ENCODE measurements around the gene OSBP2.

The OSBP2 gene

DNA sequence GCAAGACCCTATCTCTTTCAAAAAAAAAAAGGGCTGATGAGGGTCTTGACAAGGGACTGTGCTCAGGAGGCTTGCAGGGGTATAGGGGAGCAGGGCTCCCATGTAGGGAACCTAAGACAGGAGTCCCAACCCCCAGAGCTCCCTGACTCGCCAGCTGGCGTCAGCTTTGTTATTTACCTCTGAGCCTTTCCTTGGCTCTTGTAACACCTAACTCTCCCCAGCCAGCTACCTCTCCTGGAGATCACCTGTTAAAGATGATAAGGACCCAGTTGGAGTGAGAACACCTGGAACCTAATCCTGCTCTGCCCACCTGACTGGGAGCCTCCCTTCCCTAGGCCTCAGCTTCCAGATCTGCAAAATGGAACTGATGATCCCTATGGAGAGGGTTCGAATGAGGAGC, 45.8 kb upstream of the OSBP2 start:
- no peak overlapping the region for H3K4me3 ChIP-seq (ENCODE audit: low read length)
- H3K27me3 ChIP-seq (ENCODE audit: low read depth, low read length) = no peaks in the 10 kb centered on the region
- peak overlapping the region; percentile 66; the same call in 1 of the 2 replicates for H2AFZ ChIP-seq (ENCODE audit: low read depth, low read length)
- peak overlapping the region; percentile 40 for H3K4me2 ChIP-seq (ENCODE audit: low read length)
- H3K4me1 ChIP-seq (ENCODE audit: low read length) = peaks cover 33% of the 10 kb centered on the region
- no peaks in the 10 kb centered on the region for H3K36me3 ChIP-seq (replicated peaks; ENCODE audit: low read depth, low read length)
- H3K27ac ChIP-seq (ENCODE audit: low read length) = peak overlapping the region; percentile 43
- no peaks in the 10 kb centered on the region for H3K79me2 ChIP-seq (ENCODE audit: low read length)
- H4K20me1 ChIP-seq (ENCODE audit: insufficient read depth, low read length) = no peaks in the 10 kb centered on the region
- no peak for TF ChIP-seq EZH2phosphoT487 (IDR thresholded peaks at IDR 0.05; ENCODE audit: low read depth)
- no peaks in the 10 kb centered on the region for H3K9me3 ChIP-seq (ENCODE audit: insufficient read depth, low read length)
- H3K9ac ChIP-seq (ENCODE audit: low read length) = peak overlapping the region; percentile 30; the same call in 1 of the 2 replicates

DNA sequence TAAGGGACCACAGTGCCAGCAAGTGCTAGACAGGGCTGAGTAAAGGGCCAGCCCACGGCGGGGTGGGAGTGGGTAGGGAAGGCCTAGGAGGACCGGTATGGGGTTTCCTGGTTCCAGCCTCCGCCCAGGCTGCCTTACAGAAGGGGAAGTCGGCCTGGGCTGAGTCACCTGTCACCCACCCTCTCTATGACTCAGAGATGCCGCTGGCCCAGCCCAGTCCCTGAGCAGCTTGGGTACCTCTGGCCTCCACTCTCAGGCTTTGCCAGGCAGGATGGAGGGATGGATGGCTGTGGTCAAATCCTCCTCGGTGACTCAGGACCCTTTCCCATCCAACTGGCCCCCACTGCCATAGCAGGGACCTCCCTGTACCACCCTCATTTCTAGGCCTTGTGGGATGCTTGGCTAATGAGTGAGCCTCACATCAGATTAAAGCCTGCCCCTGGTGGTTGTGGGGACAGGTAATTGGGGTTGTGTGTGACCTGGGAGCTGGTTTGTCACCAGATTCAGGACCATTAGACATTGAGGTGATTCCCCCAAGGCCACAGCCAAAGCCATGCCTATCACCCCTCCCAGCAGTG, 45.2 kb upstream of the OSBP2 start:
- H3K4me1 ChIP-seq (ENCODE audit: low read length) = peaks cover 29% of the 10 kb centered on the region
- peak overlapping the region; percentile 43 for H3K27ac ChIP-seq (ENCODE audit: low read length)
- no peaks in the 10 kb centered on the region for H3K36me3 ChIP-seq (replicated peaks; ENCODE audit: low read depth, low read length)
- peak overlapping the region; percentile 66 for H2AFZ ChIP-seq (ENCODE audit: low read depth, low read length)
- H3K4me2 ChIP-seq (ENCODE audit: low read length) = peak overlapping the region; percentile 40
- TF ChIP-seq EZH2phosphoT487 (IDR thresholded peaks at IDR 0.05; ENCODE audit: low read depth) (no peak), CTCF (IDR thresholded peaks at IDR 0.05; ENCODE audit: low read depth, low read length) (0 out of 2 replicates have a peak, but pooled peaks have one; percentile 12)
- no peaks in the 10 kb centered on the region for H3K27me3 ChIP-seq (ENCODE audit: low read depth, low read length)
- no peaks in the 10 kb centered on the region for H4K20me1 ChIP-seq (ENCODE audit: insufficient read depth, low read length)
- H3K79me2 ChIP-seq (ENCODE audit: low read length) = no peaks in the 10 kb centered on the region
- H3K4me3 ChIP-seq (ENCODE audit: low read length) = no peak overlapping the region
- H3K9ac ChIP-seq (ENCODE audit: low read length) = peak overlapping the region; percentile 30; the same call in 1 of the 2 replicates
- H3K9me3 ChIP-seq (ENCODE audit: insufficient read depth, low read length) = no peaks in the 10 kb centered on the region

- Histone ChIP-seq H3K9me3 (ENCODE audit: insufficient read depth, low read length) (no peaks in the 10 kb centered on the region), H3K4me3 (ENCODE audit: low read length) (no peak overlapping the region), H2AFZ (ENCODE audit: low read depth, low read length) (no peak overlapping the region), H3K36me3 (replicated peaks; ENCODE audit: low read depth, low read length) (no peaks in the 10 kb centered on the region), H3K4me1 (ENCODE audit: low read length) (peaks cover 29% of the 10 kb centered on the region), H3K27ac (ENCODE audit: low read length) (no peak overlapping the region), H3K4me2 (ENCODE audit: low read length) (no peak overlapping the region), H3K27me3 (ENCODE audit: low read depth, low read length) (no peaks in the 10 kb centered on the region), H4K20me1 (ENCODE audit: insufficient read depth, low read length) (no peaks in the 10 kb centered on the region), H3K9ac (ENCODE audit: low read length) (no peak overlapping the region), H3K79me2 (ENCODE audit: low read length) (no peaks in the 10 kb centered on the region)
- TF ChIP-seq CTCF (IDR thresholded peaks at IDR 0.05; ENCODE audit: low read depth, low read length) (no peak), EZH2phosphoT487 (IDR thresholded peaks at IDR 0.05; ENCODE audit: low read depth) (no peak)
These were observed 44.1 kb upstream of the OSBP2 start for GRCh38 chr22:30650508-30651116.

- no peak overlapping the region for H3K4me3 ChIP-seq (ENCODE audit: low read length)
- H3K9me3 ChIP-seq (ENCODE audit: insufficient read depth, low read length) = no peaks in the 10 kb centered on the region
- no peaks in the 10 kb centered on the region for H3K27me3 ChIP-seq (ENCODE audit: low read depth, low read length)
- no peak overlapping the region for H3K27ac ChIP-seq (ENCODE audit: low read length)
- H3K4me2 ChIP-seq (ENCODE audit: low read length) = no peak overlapping the region
- H4K20me1 ChIP-seq (ENCODE audit: insufficient read depth, low read length) = no peaks in the 10 kb centered on the region
- TF ChIP-seq EZH2phosphoT487 (IDR thresholded peaks at IDR 0.05; ENCODE audit: low read depth) = no peak
- TF ChIP-seq CTCF (IDR thresholded peaks at IDR 0.05; ENCODE audit: low read depth, low read length) = no peak
- H3K36me3 ChIP-seq (replicated peaks; ENCODE audit: low read depth, low read length) = no peaks in the 10 kb centered on the region
- H3K4me1 ChIP-seq (ENCODE audit: low read length) = peaks cover 29% of the 10 kb centered on the region
- no peak overlapping the region for H2AFZ ChIP-seq (ENCODE audit: low read depth, low read length)
- H3K9ac ChIP-seq (ENCODE audit: low read length) = no peak overlapping the region
- H3K79me2 ChIP-seq (ENCODE audit: low read length) = no peaks in the 10 kb centered on the region
These were observed 41.8 kb upstream of the OSBP2 start for GRCh38 chr22:30652852-30653251.

All from OCI-LY3 (cell line).